Cortex of kidney (tissue), 1 donor: Measurements from ENCODE around the gene GPHN.

Experiments
- DNase-seq: peaks from one replicate; lab custom pipeline; 2025; lab: John Stamatoyannopoulos, UW

Gene GPHN

DNA sequence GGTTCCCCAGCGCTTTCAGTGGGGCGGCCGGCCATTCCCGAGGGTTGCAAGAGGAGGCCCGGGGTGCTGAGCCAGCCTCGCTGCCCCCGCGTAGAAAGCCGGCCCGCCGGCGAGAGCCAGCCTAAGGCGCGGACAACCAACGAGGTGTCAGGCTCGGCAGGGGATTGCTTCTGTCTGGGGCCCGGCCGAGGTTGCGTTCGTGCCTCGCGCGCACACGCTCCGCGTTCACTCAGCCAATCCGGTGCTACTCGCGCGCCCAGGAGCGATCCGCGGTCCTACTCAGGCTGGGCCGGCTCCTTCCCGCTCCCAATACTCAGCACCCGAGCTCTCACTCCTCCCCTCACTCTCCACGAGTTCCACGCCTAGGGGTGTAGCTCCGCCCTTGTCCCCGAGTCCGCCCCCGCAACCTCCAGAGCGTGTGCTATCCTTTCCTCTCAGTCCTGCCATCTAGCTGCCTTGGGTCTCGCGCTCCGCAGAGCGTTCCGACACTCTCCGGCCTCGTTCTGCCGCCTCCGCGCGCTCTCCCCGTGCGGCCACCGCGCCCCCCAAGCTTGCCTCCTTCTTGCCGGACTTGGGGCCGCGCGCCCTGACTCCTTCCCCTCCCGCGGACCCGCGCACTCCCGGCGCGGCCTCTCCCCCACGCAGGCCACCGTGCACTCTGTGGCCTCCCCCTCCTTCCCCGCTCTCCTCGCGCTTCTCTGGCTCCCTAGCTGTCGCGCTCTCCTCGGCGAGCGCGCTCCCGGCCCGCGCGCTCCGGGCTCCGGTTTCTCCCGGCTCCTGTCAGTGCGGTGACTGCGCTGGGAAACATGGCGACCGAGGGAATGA lies at the start of gene GPHN:
Gene GPHN, plus strand, starts transcription at position 426 of the 825 bp plus-strand sequence.
- peak; percentile 77 for DNase-seq

DNA sequence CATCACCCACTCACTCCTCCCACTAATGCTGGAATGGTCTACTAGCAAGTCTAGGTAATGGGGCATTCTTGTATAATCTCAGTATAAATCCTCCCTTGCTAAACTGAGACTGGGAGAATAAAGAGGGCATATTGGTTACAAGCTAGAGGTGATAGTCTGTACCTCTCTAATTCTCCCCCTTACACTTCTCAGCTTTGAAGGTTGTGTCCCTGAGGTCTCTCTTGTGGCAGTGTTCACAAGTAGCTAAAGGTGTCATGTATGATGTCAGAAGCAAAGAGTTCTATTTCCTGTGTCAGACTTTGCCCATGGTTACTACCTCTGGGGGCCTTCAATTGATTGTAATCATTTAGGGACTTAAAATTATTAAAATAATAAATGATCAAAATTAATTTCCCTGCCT lies 48.3 kb upstream of the GPHN start:
- no peak for DNase-seq

DNA sequence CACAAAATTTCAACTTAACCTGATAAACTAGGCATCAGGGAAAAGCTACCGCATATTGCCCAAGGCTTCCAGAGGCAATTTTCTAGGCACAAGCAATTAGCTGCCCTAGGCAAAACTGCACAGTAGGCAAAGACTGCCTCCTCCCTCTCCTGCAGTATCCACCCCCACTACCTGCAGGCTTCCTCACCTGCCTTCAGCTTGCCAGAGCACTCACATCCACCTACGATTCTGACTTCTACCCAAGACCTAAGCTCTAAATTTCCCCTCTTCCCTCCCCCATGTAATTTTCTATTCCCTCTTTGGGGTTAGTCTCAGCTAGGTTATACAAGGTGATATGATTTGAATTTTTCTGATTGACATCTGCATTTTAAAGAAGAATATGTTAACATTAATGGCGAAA lies 43.7 kb upstream of the GPHN start:
- DNase-seq, result no peak

DNA sequence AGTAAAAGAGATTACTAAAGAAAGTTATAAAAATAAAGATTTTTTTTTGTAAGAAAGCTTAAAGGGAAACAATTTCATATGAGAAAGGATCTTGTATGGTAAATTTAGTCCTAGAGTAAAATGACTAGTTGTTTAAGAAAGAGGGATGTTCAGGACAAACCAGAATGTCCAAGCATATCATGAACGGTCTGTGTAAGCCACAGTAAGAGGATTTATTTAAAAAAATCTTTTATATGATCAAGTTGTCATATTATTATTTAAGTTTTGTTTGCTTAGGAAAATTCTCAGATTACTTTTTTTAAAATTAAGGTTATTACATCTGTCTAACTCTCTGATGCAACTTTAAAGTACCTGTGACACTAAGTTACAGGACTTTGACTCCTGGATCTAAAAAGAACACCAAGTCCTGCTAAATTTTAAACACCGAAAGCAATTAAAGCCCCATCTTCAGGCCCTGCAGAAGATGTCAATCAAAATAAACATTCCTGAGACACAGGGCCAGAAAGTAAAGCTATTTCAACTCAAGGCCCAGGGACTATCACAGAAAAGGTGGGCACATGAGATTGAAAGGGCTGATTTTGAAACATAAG lies 39.1 kb upstream of the GPHN start:
- DNase-seq, result no peak

DNA sequence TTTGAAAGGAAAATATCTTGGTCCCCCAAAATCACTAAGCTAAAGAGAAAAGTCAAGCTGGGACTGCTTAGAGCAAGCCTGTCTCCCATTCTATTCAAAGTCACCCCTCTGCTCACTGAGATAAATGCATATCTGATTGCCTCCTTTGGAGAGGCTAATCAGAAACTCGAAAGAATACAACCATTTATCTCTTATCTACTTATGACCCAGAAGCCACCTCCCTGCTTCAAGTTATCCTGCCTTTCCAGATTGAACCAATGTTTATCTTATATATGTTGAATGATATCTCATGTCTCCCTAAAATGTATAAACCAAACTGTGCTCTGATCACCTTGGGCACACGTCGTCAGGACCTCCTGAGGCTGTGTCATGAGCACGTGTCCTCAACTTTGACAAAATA lies 36.4 kb upstream of the GPHN start:
- DNase-seq, result no peak

DNA sequence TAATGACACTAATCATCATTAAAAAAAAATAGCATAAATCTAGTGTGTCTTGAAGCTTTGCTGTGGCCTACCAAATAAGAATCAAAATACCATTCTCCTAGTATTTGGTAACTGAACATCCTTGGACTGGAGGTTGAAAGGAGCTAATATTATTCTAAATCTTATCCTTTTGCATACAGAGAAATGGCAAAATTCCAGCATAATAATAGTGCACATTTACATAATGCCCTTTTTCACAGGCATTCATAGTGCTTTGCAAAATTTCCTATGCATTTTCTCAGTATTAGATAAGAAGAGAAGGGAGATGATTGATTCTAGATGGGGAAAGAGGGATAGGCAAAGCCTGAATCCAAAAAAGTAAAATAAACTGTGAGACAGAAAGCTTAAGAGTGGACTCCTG lies 35.7 kb upstream of the GPHN start:
- DNase-seq, result no peak

DNA sequence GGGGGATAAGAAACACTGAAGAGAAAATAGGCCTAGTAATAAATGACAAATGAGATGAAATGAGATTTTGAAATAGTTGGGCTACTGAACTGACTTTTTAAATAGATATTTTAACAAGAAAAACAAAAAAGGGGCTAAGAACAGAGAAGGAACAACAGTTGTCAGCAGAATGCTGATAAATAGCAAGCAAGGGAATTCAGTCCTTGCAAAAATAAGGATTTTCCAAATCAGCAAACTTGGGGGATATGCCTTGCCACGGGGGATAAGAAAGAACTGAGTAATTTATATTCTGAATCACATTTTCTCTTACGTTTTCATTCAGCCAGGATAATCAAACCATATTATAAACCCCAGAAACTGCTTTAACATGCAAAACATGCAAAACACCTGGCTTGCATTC lies 34.7 kb upstream of the GPHN start:
- no peak for DNase-seq

DNA sequence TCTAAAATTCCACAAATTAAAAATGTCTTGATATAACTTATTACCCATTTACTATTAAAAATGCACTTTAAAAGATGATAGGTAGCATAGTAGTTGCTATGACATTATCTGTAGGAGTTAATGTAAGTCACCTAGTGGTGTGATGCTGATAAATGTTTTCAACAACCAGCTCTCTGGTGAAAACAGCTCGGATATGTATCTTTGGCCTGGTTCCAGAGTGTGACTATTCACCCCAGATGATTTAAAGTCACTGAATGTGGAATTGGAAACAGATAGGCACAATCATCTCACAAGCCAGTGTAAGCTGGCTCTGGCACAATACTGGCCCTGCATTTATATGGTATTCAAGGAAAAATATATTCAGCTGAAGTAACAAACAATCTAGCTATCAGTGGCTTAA lies 31.0 kb upstream of the GPHN start:
- DNase-seq, result no peak

DNA sequence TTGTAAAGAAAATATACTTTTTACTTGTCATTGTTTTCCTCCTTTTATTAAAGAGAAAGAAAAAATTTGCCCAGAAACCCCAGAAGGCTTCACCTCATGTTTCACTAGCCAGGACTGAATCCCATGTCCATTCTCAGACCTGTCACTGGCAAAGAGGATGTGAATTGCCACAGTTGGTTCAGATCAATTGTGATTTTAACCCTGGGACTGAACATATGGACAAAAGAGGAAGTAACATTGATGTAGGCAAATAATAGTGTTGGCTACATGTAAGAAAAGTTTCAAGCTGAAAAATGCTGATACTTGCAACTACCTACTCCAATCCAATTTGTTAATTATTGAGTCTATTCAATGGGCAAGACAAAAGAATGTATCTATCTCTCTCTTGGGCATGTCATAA lies 30.4 kb upstream of the GPHN start:
- DNase-seq, result no peak

DNA sequence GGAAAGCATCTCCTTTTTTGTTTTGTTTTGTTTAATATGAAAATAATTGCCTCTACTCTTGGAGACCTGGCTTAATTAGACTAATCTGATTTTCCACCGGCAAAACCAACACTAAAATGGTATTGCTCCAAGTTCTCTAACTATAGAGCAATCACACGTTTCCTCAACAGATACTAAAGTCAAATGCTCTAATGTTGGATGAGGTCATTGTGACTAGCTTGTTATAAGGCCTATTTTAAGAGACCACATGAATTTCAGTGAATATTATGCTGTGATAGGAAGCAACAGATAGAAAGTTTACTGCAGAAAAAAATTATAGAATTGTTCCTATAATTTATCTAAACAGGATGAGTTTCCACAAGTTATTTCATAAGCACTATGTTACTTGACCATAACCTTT lies 25.1 kb upstream of the GPHN start:
- no peak for DNase-seq

DNA sequence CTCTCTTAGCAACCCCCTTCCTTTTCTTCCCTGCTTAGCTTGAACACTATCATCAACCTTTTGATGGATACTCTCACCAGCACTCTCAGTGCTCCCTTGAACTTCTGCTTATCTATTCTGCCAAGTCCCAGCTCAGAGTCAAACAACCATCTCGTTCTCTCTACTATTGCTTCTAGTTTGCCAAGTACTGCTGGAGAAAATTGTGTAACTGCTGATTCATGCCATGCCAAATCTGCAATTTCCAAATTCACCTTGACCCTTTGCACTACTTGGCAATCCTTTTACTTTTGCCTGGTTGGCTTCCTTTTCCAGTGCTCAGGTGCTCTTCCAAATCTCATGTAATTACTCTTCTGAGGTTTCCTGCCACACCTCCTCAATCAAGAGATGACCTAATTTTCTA lies 24.6 kb upstream of the GPHN start:
- no peak for DNase-seq

DNA sequence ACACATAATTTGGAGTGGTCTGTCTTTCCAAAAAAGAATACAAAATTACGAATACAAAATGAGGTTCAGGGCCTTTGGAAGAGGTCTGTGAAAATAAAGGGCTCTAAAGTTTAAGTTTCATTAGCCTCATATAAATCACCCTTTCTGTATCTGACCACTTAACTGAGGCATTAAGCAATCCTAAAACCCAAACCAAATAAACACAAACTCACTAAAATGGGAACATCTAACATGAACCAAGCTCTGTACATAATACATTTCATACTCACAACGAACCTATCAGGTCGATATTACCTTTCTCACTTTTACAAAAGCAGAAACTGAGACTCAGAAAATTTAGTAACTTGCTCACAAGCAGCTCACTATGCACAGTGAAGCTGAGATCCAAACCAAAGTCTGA lies 22.9 kb upstream of the GPHN start:
- no peak for DNase-seq

DNA sequence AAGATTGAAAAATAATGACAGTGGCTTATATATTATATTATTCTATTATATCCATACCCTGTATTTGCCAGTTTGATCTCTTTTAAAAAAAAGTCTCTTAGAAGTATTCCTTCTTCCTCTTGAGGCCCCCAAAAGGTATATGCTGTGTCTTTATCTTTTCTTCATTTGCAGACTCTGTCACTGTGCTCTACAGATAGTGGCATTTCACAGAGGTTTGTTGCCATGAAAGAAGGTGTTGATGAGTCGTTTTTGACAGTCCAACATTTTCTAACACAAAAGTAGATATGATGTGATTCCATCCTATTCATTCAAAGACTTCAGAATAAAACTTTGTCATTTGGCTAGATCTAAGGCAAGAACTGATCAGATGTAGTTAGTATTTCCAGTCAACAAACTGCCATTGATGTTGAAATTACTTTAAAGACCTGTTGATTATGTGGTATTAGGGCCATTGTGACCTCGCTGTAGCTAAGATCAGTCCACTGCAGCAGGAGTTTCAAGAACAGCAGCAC lies 22.0 kb upstream of the GPHN start, which contains the start of gene CCDC196:
Gene CCDC196, plus strand, starts transcription at position 462 of the 512 bp plus-strand sequence. CDS start 132 bp downstream, outside the sequence.
- no peak for DNase-seq

DNA sequence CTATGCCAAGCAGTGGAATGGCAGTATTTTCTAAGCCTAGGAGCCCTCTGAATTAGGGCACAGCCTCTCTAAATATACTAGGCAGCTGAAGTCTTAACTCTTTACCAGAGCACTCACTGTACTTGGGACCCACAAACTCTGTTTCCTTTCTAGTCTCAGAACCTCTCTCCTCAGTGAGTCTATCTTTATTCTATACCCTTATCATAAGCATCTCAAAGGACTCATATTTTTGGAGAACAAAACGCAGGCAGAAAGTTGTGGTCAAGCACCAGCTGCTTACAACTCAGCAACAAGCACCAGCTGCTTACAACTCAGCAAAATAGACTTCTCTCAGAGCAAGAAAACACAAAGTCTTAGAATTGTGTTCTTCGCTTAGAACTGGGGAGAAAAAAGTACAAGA lies 20.8 kb upstream of the GPHN start:
- no peak for DNase-seq

DNA sequence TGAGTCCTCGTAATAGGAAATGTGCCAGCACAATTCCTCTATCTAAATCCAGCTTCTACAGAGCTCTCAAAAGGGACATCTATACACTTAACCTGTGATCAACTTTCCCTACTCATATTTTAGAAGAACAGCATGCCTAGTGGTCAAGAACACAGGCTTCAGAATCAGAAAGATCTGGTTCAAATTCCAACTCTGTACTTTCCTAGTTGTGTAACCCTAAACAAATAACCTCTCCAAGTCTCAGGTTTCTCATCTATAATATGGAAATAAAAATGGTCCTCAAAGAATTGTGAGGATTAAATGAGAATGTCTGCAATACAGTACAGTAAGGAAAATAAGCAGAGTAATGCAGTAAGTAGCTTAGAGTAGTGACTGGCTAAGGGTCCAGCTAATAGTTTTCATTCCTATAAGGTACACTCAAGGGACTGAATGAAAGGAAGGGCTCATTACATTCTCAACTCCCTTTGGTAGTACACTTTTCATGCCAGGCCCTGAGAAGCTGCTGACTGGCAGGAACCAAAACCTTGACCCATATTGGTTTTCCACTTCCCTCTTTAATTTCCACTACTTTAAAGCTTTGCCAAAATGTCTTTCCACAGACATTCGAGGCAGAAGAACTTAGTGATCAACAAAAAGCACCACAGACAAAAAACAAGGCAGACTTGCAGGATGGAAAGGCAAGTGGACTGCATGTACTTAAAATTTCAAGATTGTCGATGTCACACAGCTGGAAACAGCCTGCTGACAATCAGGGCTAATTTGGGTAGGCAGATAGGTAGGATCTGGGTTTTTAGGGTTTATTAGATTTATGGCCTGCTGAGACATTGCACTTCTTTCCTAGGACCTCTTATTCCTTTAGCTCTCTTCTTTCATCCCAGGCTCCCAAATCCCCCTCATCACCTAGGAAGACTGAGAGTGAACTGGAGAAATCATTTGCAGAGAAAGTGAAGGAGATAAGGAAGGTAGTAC lies 17.5 kb upstream of the GPHN start:
- DNase-seq, result no peak

DNA sequence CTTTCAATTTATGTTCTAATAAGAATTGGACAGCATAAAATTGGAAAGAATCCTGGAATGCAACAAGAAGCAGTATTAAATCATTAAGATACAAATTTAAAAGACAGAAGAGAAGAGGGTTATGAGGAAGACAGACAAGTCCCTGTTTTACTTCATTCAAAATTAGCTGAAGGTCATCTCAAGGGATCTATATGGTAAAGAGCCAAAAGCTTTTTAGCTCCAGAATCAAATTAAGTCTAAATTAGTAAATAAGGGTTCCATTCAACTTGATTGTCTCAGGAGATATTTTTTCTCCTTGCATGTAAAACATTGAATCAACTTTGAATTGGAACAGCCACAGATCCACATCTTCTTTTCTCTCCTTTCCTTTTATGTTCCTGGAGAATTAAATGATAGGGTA lies 14.2 kb upstream of the GPHN start:
- no peak for DNase-seq

DNA sequence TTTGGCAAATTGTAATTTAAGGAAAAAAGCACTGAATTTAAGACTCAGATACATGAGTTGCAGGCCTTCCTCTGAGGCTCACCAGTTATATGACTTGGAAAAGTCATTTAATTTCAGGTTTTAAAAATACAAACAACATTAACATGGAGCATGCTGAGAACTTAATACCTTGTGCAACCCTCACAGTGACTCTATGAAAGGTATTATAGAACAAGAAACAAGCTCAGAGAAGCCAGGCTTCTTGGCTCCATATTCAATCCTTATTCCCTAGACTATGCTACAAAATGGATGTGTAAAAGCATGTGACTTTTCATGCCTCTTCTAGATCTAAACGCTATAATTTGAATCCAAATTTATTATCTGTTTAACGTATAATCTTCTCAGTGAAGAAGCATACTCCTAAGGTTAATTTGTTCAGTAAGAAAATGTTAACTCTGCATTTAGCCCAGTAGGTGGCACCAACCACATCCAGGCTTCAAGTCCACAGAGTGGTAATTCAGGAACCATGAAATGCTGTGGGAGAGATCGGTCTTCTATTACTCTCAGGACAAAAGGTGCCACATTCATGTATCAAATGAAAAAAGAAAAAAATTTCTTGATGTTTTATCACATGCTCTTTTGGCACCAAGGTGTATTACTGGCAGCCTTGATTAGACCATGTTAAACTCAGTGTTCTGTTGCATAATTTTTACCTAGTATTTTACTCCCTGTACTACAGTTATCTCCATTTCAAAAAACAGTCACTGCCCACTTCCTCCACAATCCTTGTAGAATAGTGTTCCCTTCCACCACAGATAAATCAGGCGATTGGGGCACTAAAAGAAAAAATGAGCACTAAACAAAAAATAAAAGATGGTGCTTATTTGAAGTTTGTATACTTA lies 12.5 kb upstream of the GPHN start:
- DNase-seq, result no peak

DNA sequence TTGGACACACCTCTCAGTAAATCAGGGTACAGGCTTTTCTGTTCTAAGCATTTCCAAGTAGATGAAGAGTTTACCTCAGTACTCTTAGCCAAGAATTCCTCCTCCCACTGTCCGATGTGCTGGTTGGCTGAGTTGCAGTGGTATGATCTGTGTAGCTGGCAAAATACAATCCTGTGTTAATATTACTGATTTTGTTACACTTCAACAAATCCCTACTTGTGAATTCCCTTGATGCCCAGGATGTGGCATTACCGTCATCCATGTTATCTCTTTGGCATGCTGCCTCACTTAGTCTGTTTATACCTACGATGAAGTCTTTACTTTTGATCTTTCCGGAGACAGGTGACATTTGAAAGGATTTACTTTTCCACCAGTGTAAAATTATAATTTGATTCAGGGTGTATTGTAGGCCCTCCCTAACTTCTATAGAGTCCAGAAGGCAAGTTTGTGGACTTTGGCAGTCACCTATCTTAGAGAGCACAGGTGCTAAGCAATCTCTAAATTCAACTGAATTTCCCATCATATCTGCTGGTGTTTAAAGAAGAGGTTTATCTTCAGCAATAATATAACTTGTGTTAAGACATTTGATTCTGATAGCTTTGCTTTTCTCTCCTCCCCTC lies 11.6 kb upstream of the GPHN start:
- no peak for DNase-seq

DNA sequence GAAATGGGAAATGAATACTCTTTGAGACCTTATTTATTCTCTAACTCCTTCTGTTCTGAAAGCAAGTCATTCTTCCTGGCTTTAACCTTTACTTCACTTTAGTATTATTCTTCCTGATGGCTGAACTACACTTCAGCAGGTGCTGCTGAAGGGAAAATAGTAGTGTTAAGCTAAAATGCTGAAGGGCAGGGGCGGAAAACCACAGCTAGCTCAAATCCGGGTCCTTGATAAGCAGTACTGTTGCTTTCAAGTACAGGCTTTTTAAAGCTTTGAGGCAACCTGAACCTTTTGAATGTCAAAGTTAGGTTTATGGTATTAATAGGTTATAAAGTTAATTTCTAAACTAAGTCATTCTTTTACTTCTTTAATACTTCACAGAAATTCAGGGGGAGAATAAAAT lies 11.0 kb upstream of the GPHN start:
- no peak for DNase-seq

DNA sequence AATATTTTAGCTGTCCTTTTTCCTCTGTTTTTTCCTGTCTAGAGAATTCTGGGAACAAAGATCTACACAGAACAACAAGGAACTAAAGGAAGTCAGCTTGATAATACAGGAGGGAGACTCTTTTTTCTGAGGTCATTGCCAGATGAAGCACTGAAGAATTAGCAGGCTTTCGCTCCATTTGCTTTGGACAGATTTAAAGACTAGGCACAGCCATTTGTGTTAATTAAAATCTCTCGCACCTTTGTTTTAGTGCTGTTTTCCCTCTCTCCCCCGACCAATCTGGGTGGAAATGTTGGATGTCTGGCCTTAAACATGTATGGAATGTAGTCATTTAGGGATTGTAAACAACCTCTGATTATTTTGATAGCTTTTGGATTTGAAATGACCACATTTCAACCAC lies 9.6 kb upstream of the GPHN start:
- no peak for DNase-seq

DNA sequence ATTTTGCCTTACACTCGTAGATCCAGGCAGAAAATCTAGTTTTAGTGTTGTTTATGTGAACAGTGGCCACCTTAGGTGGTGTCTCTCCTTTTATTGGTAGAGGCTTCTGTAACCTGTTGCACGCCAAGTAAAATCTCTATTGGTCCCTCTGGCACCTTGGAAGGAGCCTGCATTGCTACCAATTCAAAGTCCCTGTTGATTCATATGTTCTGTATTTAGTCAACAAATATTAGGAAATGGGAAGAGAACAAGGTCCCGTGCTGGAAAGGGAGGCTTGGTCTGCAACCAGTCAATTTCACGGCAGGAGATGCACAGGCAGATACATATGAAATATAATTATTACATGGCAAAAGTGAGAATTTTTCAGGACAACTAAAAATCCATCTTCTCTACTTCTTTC lies 6.4 kb upstream of the GPHN start:
- no peak for DNase-seq
